D721Med (cell line): ENCODE results near the gene SERHL2.

ENCODE experiments used
- DNase-seq: peaks from one replicate; pipeline ENCODE4 v3.0.0; 2011; ENCODE audit warnings: low spot score; ENCODE audit not compliant: insufficient read length
- FAIRE-seq: peaks from 2 replicates; lab custom pipeline; 2011; peaks lifted over from hg19 to GRCh38; lab: Jason Lieb, UNC
- TF ChIP-seq, protein P1 (sequence below): IDR thresholded peaks from 2 replicates; pipeline ENCODE4 v1.5.1; 2012; ENCODE audit warnings: mild to moderate bottlenecking, control low read depth; ENCODE audit not compliant: insufficient read depth; ENCODE audit errors: missing control alignments

Gene SERHL2

DNA sequence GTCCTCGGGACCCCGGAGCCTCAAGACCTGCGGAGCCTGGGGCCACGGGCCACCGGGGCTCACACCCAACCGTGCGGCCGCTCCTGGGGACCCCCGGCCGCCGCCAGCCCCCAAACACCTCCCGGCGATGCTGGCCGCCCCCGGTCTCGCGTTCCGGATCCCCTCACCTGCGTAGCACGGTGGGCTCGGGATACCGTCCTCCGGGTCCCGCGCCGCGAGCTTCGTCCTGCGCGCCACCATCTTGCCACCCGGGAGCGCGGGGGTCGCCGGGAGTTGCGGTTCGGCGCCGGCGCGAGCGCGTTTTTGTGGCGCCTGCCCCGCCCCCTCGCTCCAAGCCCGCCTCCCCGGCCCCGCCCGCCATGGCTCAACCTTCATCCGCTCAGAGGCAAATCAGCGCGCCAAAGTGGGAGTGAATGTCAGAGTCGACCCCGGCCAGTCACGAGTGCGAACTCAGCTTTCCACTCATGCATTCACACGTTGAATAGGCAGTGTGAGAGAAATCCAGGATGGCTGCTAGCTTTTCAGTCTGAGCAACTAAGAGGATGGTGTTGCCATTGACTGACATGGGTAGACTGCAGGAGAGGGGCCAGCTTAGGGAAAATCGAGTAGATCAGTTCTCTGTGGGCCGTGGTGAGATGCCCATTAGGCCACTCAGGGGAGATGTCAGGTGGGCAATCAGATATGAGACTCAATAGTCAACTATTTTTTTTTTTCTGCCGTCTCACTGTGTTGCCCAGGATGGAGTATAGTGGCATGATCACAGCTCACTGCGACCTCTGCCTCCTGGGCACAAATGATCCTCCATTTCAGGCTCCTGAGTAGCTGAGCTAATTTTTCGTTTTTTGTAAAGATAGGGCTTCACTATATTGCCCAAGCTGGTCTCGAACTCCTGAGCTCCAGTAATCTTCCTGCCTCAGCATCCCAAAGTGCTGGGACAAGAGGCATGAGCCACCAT lies 28.3 kb downstream of the SERHL2 start:
- TF ChIP-seq, protein P1, sequence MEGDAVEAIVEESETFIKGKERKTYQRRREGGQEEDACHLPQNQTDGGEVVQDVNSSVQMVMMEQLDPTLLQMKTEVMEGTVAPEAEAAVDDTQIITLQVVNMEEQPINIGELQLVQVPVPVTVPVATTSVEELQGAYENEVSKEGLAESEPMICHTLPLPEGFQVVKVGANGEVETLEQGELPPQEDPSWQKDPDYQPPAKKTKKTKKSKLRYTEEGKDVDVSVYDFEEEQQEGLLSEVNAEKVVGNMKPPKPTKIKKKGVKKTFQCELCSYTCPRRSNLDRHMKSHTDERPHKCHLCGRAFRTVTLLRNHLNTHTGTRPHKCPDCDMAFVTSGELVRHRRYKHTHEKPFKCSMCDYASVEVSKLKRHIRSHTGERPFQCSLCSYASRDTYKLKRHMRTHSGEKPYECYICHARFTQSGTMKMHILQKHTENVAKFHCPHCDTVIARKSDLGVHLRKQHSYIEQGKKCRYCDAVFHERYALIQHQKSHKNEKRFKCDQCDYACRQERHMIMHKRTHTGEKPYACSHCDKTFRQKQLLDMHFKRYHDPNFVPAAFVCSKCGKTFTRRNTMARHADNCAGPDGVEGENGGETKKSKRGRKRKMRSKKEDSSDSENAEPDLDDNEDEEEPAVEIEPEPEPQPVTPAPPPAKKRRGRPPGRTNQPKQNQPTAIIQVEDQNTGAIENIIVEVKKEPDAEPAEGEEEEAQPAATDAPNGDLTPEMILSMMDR, result no peak
- FAIRE-seq (no peak), DNase-seq (peak; percentile 34)

DNA sequence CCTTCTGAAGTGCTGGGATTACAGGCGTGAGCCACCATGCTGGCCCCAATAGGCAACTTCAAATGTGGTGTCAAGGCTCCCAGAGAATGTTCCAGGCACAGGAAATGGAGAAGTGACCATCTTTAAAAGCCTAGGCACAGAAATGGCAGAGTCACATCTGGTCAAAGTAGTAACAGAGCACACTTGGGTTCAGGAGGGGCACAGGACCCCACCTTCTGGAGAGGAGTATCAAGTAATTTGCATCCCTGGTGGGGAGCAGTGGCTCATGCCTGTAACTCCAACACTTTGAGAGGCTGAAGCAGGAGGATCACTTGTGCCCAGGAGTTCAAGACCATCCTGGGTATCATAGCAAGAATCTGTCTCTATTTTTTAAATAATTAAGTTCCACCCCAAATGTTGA lies 29.2 kb downstream of the SERHL2 start:
- TF ChIP-seq, protein P1, result no peak
- no peak for FAIRE-seq

DNA sequence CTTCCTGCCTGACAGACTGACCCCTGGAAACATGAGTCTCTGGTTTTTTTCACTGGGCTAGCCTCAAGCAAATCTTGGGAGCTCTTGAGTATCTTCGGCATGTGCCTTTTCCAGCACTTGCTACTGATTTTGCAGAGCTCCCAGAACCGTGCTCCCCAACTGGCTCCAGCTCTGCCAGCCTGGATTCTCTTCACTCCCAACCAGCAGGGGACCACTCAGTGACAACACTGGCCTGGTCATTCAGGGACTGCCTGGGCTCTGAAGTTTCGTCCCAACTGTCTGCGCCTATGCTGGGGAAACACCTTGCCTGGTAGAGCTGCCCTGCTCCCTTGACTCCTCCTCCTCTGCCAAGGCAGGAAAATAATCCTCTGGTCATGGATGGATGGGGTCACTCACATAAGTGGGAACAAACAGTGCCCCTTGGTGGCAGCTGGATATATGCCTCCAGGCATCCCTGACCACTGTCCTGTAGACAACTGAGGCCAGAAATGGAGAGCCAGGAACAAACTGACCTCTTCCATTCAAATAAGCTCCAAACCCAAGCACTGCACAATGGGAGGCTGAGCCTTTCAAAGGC lies 30.7 kb downstream of the SERHL2 start:
- FAIRE-seq, result no peak
- DNase-seq, result no peak
- TF ChIP-seq, protein P1, result no peak

More for the DNA sequence above, 29.2 kb downstream of the SERHL2 start:
- DNase-seq, result no peak

DNA sequence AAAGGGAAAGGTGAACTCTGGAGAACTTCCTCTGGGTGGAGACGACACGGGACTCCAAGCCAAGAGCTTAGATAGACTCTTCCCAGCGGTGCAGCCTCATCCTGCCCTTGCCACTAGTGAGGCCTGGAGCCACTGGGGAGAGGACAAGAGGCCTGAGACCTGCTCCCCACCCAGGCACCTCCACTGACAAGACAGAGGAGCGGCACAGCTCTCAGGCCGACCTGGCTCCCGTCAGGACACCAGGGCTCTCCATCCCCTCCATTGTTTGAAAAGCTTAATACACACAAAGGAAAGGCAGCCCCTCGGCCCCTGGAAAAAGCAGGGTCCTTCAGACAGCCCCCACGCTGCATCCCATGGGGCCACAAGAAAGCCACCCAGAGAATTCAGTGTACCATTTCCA lies 31.3 kb downstream of the SERHL2 start:
- FAIRE-seq, result no peak
- DNase-seq, result no peak

DNA sequence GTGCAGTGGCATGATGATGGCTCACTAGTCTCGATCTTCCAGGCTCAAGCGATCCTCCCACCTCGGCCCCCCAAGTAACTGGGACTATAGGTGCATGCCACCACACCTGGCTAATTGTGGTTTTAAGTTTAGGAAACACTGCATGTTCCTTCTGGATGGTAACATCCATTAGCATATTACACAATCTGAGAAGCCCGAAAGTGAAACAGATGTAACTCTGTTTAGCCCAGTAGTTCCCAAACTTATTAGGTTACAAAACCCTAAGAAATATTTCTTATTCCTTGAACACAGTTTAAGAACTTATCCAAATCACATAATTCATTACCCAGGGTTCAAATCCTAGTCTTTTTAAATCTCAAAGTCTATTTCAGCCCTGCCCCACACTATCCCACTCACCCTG lies 32.6 kb downstream of the SERHL2 start:
- no peak for FAIRE-seq
- TF ChIP-seq, protein P1, result no peak
- DNase-seq, result no peak

More for the DNA sequence above, 31.3 kb downstream of the SERHL2 start:
- TF ChIP-seq, protein P1, result no peak

DNA sequence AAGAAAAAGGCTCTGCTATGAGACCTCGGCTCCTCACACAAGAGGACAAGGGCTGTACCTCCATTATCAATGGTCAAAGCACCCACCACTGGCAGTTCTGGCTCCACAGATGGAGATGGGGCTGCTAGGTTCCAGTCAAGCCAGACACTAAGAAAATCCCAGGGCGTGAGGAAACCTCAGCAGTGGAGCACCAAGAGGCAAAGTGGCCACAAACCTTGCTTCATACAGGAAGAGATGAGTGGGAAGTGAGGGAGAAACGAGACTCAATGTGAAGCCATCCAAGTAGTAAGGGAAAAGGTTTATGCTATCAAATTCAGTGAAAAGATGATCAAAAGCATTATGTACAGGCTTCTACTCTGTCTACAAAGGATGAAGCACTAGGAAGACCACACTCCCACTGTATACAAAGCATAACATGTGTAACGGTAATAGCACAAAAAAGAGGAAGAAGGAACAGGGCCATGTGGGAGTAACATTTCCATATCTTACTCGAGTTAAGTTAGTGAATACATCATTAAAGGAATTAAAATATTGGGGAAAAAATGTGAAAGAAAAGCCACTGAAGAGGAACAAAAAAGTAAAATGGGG lies 33.9 kb downstream of the SERHL2 start:
- FAIRE-seq (no peak), DNase-seq (no peak)
- TF ChIP-seq, protein P1, result no peak
